ENCODE results near the gene ARCN1.
"Not testable (repeated sequence)": the region's sequence is repeated elsewhere in the genome, so short reads cannot be mapped to it uniquely, and the experiment has no call there.

The ARCN1 gene

GRCh38 chr11:118604566-118604965, 32.4 kb downstream of the ARCN1 start:
- in situ Hi-C loops (cut with MboI; ENCODE audit: low sequenced_read_pairs): no loop called here

- in situ Hi-C loops (cut with MboI; ENCODE audit: low sequenced_read_pairs): no loop called here
Observed at GRCh38 chr11:118605116-118605867, 33.1 kb downstream of the ARCN1 start.

GRCh38 chr11:118606157-118606843, 34.1 kb downstream of the ARCN1 start:
- in situ Hi-C loops (cut with MboI; ENCODE audit: low sequenced_read_pairs): no loop called here

- in situ Hi-C loops (cut with MboI; ENCODE audit: low sequenced_read_pairs): no loop called here
Observed at GRCh38 chr11:118606844-118607228, 34.6 kb downstream of the ARCN1 start.

GRCh38 chr11:118607401-118608359, 35.5 kb downstream of the ARCN1 start, which contains the start of gene PHLDB1:
Gene PHLDB1 (plus strand): TSS chr11:118607615. CDS start chr11:118613837, 6,222 bp downstream.
- in situ Hi-C loops (cut with MboI; ENCODE audit: low sequenced_read_pairs): no loop called here

GRCh38 chr11:118608360-118609227, 36.4 kb downstream of the ARCN1 start:
- in situ Hi-C loops (cut with MboI; ENCODE audit: low sequenced_read_pairs): no loop called here

GRCh38 chr11:118609380-118610224, 37.4 kb downstream of the ARCN1 start:
- in situ Hi-C loops (cut with MboI; ENCODE audit: low sequenced_read_pairs): no loop called here

GRCh38 chr11:118610225-118610772, 38.1 kb downstream of the ARCN1 start:
- in situ Hi-C loops (cut with MboI; ENCODE audit: low sequenced_read_pairs): no loop called here

- in situ Hi-C loops (cut with MboI; ENCODE audit: low sequenced_read_pairs): no loop called here
Observed at GRCh38 chr11:118610773-118611432, 38.7 kb downstream of the ARCN1 start.

- in situ Hi-C loops (cut with MboI; ENCODE audit: low sequenced_read_pairs): not testable (repeated sequence)
Observed at GRCh38 chr11:118611433-118611795, 39.2 kb downstream of the ARCN1 start.

GRCh38 chr11:118612378-118612777, 40.2 kb downstream of the ARCN1 start:
- in situ Hi-C loops (cut with MboI; ENCODE audit: low sequenced_read_pairs): no loop called here

- in situ Hi-C loops (cut with MboI; ENCODE audit: low sequenced_read_pairs): no loop called here
Observed at GRCh38 chr11:118614511-118614910, 42.3 kb downstream of the ARCN1 start.

GRCh38 chr11:118615282-118615975, 43.2 kb downstream of the ARCN1 start:
- in situ Hi-C loops (cut with MboI; ENCODE audit: low sequenced_read_pairs): no loop called here

GRCh38 chr11:118615976-118616371, 43.8 kb downstream of the ARCN1 start:
- in situ Hi-C loops (cut with MboI; ENCODE audit: low sequenced_read_pairs): no loop called here

- in situ Hi-C loops (cut with MboI; ENCODE audit: low sequenced_read_pairs): no loop called here
Observed at GRCh38 chr11:118618115-118618990, 46.1 kb downstream of the ARCN1 start.

GRCh38 chr11:118618991-118619375, 46.8 kb downstream of the ARCN1 start:
- in situ Hi-C loops (cut with MboI; ENCODE audit: low sequenced_read_pairs): no loop called here
